Loucy (cell line): Measurements from ENCODE around the gene BAG1.

Experiments used
- CTCF ChIP-seq: fragments of 200-600 bp; sonication (generic); conservative IDR thresholded peaks from 2 replicates; pipeline ENCODE4 v1.5.1; 2014; ENCODE audit warnings: mild to moderate bottlenecking, antibody characterized with exemption, low read length
- EZH2phosphoT487 ChIP-seq: fragments of 200-600 bp; IDR thresholded peaks from 2 replicates; pipeline ENCODE4 v1.6.1; 2018; ENCODE audit warnings: antibody characterized with exemption, mild to moderate bottlenecking, moderate library complexity, borderline replicate concordance

- no peak for TF ChIP-seq EZH2phosphoT487
- no peak for TF ChIP-seq CTCF
Measured at GRCh38 chr9:33289936-33290246, 25.4 kb upstream of the BAG1 start.
